ENCODE data around the gene C10orf62. TPM values are rescaled to one million over a fixed set of nuclear protein-coding genes. Genes with fewer than 3 reads are reported as not detected.

C10orf62 gene
- total and polyA plus RNA-seq, 8 donors = not detected

DNA sequence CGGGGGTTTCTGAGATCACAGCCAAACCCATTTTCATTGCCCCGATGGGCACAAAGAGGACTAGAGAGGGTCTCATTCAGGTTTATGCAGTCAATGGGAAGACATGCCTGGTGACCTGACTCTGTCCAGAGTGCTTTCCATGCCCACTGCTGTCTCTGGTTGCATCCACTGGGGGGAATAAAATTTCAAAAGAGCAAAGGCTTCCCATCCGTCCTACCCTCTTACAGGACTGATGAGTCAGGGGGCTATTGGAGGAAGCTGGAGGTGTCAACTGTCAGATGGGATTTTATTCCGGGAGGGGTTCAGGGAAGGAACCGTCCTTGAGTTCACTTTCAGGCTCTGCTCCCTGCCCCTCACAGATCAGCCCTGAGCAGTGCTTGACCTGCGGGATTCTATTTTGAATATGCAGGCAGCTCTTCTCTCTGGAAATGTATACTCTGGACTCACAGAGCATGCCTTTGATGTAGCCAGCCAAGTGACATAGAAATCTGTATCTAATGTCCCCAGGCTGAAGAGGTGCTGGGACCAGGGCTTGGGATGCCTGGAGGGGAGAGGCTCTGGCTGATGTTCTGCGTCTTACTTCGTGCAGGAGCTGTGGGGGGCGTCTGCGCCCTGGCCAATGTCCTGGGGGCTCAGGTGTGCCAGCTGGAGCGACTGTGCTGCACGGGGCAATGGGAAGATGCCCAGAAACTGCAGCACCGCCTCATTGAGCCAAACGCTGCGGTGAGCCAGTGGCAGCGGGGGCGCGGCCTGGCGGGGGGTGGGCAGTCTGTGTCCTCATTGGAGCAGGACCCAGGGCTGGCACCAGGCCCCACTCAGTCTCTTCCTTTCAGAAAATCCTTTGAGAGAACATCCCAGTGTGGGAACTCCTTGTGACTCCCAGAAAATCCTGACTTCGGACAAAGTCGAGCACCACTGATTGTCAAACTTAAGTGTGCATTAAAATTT, 12.0 kb downstream of the C10orf62 start:
- peaks cover 0 to 7% (median 4%) of the 10 kb centered on the region in 4 donors for H3K4me1 ChIP-seq
- H3K27me3 ChIP-seq = no peaks in the 10 kb centered on the region
- WGBS, 5 donors = 76 to 85% (median 83%) methylated on average over 19 to 21 of the region's 21 CpGs
- intact Hi-C loops (cut with DNase I; ENCODE audit: low total_unique reads) = no loop called here
- no peak overlapping the region for H3K27ac ChIP-seq
- no peak for TF ChIP-seq EP300 (IDR thresholded peaks at IDR 0.05)
- TF ChIP-seq, protein P1, sequence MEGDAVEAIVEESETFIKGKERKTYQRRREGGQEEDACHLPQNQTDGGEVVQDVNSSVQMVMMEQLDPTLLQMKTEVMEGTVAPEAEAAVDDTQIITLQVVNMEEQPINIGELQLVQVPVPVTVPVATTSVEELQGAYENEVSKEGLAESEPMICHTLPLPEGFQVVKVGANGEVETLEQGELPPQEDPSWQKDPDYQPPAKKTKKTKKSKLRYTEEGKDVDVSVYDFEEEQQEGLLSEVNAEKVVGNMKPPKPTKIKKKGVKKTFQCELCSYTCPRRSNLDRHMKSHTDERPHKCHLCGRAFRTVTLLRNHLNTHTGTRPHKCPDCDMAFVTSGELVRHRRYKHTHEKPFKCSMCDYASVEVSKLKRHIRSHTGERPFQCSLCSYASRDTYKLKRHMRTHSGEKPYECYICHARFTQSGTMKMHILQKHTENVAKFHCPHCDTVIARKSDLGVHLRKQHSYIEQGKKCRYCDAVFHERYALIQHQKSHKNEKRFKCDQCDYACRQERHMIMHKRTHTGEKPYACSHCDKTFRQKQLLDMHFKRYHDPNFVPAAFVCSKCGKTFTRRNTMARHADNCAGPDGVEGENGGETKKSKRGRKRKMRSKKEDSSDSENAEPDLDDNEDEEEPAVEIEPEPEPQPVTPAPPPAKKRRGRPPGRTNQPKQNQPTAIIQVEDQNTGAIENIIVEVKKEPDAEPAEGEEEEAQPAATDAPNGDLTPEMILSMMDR (IDR thresholded peaks at IDR 0.05) = no peak
- H3K9me3 ChIP-seq = no peaks in the 10 kb centered on the region
- no peak for DNase-seq
- H3K4me3 ChIP-seq = no peak overlapping the region
- H3K36me3 ChIP-seq = no peaks in the 10 kb centered on the region

DNA sequence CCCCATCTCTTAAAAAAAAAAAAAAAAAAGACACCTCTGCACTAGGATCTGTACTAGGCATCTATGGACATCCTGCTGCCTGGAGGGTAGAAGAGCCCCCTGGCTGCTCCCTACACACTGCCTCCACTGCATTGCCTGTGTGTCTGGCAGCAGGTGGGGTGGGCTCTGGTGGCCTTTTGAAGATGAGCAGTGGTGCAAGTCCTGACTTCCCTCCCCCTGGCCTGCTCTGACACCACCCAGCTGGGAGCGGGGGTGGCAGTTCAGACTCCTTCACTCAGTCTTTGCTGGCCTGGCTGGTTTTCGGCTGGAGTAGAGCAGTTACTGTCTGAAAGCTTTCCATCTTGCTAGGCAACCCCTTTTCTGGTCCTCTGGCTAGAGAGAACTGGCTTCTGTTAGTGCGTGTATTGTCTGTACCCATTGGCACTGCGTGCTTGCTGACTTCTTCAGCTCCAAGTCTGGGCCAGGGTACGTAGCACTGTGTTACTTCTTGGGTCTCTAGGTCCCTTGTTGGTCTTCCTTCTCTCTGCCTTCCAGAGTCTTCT, 17.6 kb downstream of the C10orf62 start:
- H3K27me3 ChIP-seq = no peaks in the 10 kb centered on the region
- intact Hi-C loops (cut with DNase I; ENCODE audit: low total_unique reads) = no loop called here
- no peak overlapping the region for H3K4me3 ChIP-seq
- no peaks in the 10 kb centered on the region for H3K9me3 ChIP-seq
- no peaks in the 10 kb centered on the region for H3K4me1 ChIP-seq
- 91 to 95% (median 93%) methylated on average over 5 of the region's 5 CpGs for WGBS, 5 donors
- no peak for TF ChIP-seq POLR2A (IDR thresholded peaks at IDR 0.05)
- TF ChIP-seq, protein P1 (IDR thresholded peaks at IDR 0.05) = no peak
- TF ChIP-seq POLR2AphosphoS5 (IDR thresholded peaks at IDR 0.05) = no peak
- no peak for TF ChIP-seq EP300 (IDR thresholded peaks at IDR 0.05)
- no peak overlapping the region for H3K27ac ChIP-seq
- DNase-seq = no peak
- no peaks in the 10 kb centered on the region for H3K36me3 ChIP-seq

DNA sequence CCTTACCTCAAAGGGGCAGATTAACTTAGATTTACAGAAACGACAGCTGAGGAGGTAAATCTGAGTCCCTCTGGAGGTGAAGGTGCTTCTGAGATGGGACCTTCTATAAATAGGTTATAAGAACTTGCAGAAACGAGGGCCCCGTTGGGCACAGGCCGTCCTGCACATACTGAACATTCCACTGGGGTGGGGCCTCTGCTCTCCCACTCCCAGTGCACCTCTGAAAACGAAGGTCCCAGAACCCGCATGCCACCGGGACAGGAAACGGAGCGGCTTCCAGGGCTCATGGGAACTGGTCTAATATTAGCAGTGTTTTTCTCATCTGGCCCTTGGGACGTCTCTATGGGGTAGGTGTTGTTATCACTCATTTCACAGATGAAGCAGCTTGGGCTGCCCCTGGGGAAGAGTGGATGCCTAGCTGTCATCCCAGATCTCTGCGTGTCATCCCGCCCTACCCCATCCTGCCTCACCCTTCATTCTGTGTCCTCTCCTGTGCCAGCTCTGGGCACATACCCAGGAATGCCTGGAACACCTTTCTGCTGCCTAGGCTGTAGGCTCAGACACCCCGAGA, 19.6 kb downstream of the C10orf62 start:
- Histone ChIP-seq H3K9me3 (no peaks in the 10 kb centered on the region), H3K36me3 (no peaks in the 10 kb centered on the region), H3K27ac (no peak overlapping the region), H3K27me3 (no peaks in the 10 kb centered on the region), H3K4me1 (no peaks in the 10 kb centered on the region), H3K4me3 (no peak overlapping the region)
- intact Hi-C loops (cut with DNase I; ENCODE audit: low total_unique reads) = no loop called here
- TF ChIP-seq POLR2AphosphoS5 (IDR thresholded peaks at IDR 0.05) (no peak), POLR2A (IDR thresholded peaks at IDR 0.05) (no peak), EP300 (IDR thresholded peaks at IDR 0.05) (no peak)
- TF ChIP-seq, protein P1 (IDR thresholded peaks at IDR 0.05) = no peak
- WGBS, 5 donors = 76 to 90% (median 83%) methylated on average over 13 of the region's 13 CpGs
- no peak for DNase-seq

DNA sequence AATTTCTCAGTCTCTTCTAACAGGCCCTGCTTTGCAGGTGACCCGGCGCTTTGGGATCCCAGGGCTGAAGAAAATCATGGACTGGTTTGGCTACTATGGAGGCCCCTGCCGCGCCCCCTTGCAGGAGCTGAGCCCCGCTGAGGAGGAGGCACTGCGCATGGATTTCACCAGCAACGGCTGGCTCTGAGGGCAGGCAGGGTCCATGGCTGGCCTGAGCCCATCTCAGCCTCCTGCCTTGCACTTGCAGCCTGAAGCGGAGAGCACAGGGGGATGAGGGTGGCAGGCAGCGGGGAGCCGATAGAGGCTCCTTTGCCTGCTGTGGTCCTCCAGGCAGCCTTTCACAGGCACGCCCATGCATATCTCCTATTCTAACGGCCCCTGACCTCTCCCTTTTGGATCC, 22.0 kb downstream of the C10orf62 start:
- no peak for TF ChIP-seq POLR2AphosphoS5 (IDR thresholded peaks at IDR 0.05)
- TF ChIP-seq POLR2A (IDR thresholded peaks at IDR 0.05) = no peak
- TF ChIP-seq, protein P1 (IDR thresholded peaks at IDR 0.05) = no peak
- TF ChIP-seq EP300 (IDR thresholded peaks at IDR 0.05) = no peak
- Histone ChIP-seq H3K9me3 (no peaks in the 10 kb centered on the region), H3K27me3 (no peaks in the 10 kb centered on the region), H3K4me3 (no peak overlapping the region), H3K27ac (no peak overlapping the region), H3K36me3 (peaks cover 0 to 21% (median 10%) of the 10 kb centered on the region in 4 donors), H3K4me1 (no peaks in the 10 kb centered on the region)
- intact Hi-C loops (cut with DNase I; ENCODE audit: low total_unique reads) = no loop called here
- DNase-seq = no peak
- WGBS, 5 donors = 77 to 92% (median 83%) methylated on average over 9 to 12 of the region's 12 CpGs

Data from stomach (tissue), 9 donors.